Right ventricle myocardium inferior (tissue), 1 donor: Measurements from ENCODE around the gene HMGB4. TPM values are rescaled to one million over a fixed set of nuclear protein-coding genes. Genes with fewer than 3 reads are reported as not detected.

Experiments
- ATAC-seq: fragments of 200-7000 bp; cut with Tn5 transposase; one replicate; pipeline ENCODE4 v1.9.1; 2020; ENCODE audit warnings: mild to moderate bottlenecking, moderate library complexity
- DNase-seq: peaks from one replicate; pipeline ENCODE4 v3.0.0; 2021; ENCODE audit errors: missing footprints
- intact Hi-C: fragments of 100-400 bp; cut with DNase I; formaldehyde crosslinking; loops from one replicate; pipeline ENCODE4 v1.11.0; 2022
- long read RNA-seq: library from polyadenylated mRNA; unstranded; transcript quantifications from one replicate; pipeline ENCODE4 v2.0.0, GENCODE V29; 2021
- total RNA-seq: library from RNA; stranded (reverse); fragmentation: NEBNext Ultra II Directional; extraction: Animal tissue kit (Norgen Biotek cat#: 25700); gene quantifications from one replicate; pipeline ENCODE4 v1.2.1, GENCODE V29; 2021
- donor health status: DM: no; HTN: yes; CAD: no; lungs with severe emphysema.

The HMGB4 gene
- not detected for total RNA-seq
- long read RNA-seq = 0 reads

- ATAC-seq (no peak), DNase-seq (no peak)
- intact Hi-C loops = no loop called here
Observed at GRCh38 chr1:33863779-33864178, at the start of gene HMGB4. Gene HMGB4, plus strand, starts transcription at chr1:33864079. Its CDS starts 113 bp downstream, at chr1:33864192.

- ATAC-seq (no peak), DNase-seq (no peak)
- intact Hi-C loops = no loop called here
Observed at GRCh38 chr1:33814166-33814565, 49.7 kb upstream of the HMGB4 start.

- ATAC-seq (no peak), DNase-seq (no peak)
- intact Hi-C loops = no loop called here
Observed at GRCh38 chr1:33815061-33815460, 48.8 kb upstream of the HMGB4 start.

- intact Hi-C loops = no loop called here
- ATAC-seq = no peak
- DNase-seq = no peak
Observed at GRCh38 chr1:33818071-33818470, 45.8 kb upstream of the HMGB4 start.

GRCh38 chr1:33819290-33819912, 44.5 kb upstream of the HMGB4 start:
- DNase-seq = no peak
- ATAC-seq = no peak
- intact Hi-C loops = no loop called here

- ATAC-seq (no peak), DNase-seq (no peak)
- intact Hi-C loops = no loop called here
Observed at GRCh38 chr1:33819913-33820311, 44.0 kb upstream of the HMGB4 start.

- ATAC-seq (no peak), DNase-seq (no peak)
- intact Hi-C loops = no loop called here
Observed at GRCh38 chr1:33820804-33821203, 43.1 kb upstream of the HMGB4 start.

GRCh38 chr1:33821291-33821690, 42.6 kb upstream of the HMGB4 start:
- intact Hi-C loops = no loop called here
- DNase-seq (no peak), ATAC-seq (no peak)

GRCh38 chr1:33822396-33822795, 41.5 kb upstream of the HMGB4 start:
- intact Hi-C loops = no loop called here
- ATAC-seq = no peak
- DNase-seq = no peak

GRCh38 chr1:33823401-33823800, 40.5 kb upstream of the HMGB4 start:
- ATAC-seq = no peak
- intact Hi-C loops = no loop called here
- no peak for DNase-seq

- DNase-seq (no peak), ATAC-seq (no peak)
- intact Hi-C loops = no loop called here
Observed at GRCh38 chr1:33823830-33824229, 40.0 kb upstream of the HMGB4 start.

- intact Hi-C loops = no loop called here
Observed at GRCh38 chr1:33824321-33824720, 39.6 kb upstream of the HMGB4 start.

GRCh38 chr1:33824971-33825370, 38.9 kb upstream of the HMGB4 start:
- DNase-seq (no peak), ATAC-seq (no peak)
- intact Hi-C loops = no loop called here

More at GRCh38 chr1:33824321-33824720, 39.6 kb upstream of the HMGB4 start:
- DNase-seq (no peak), ATAC-seq (no peak)

GRCh38 chr1:33825506-33825905, 38.4 kb upstream of the HMGB4 start:
- ATAC-seq (no peak), DNase-seq (no peak)
- intact Hi-C loops = no loop called here

GRCh38 chr1:33826311-33826710, 37.6 kb upstream of the HMGB4 start:
- no peak for ATAC-seq
- DNase-seq = no peak
- intact Hi-C loops = no loop called here

- ATAC-seq (no peak), DNase-seq (no peak)
- intact Hi-C loops = no loop called here
Observed at GRCh38 chr1:33826711-33827110, 37.2 kb upstream of the HMGB4 start.

GRCh38 chr1:33828059-33828458, 35.8 kb upstream of the HMGB4 start:
- intact Hi-C loops = no loop called here
- ATAC-seq (no peak), DNase-seq (no peak)

- intact Hi-C loops = no loop called here
- DNase-seq (no peak), ATAC-seq (no peak)
Observed at GRCh38 chr1:33828654-33829053, 35.2 kb upstream of the HMGB4 start.

- DNase-seq (no peak), ATAC-seq (no peak)
- intact Hi-C loops = no loop called here
Observed at GRCh38 chr1:33836911-33837310, 27.0 kb upstream of the HMGB4 start.

- ATAC-seq (no peak), DNase-seq (no peak)
- intact Hi-C loops = no loop called here
Observed at GRCh38 chr1:33837635-33838034, 26.2 kb upstream of the HMGB4 start.

- intact Hi-C loops = no loop called here
- ATAC-seq = no peak
Observed at GRCh38 chr1:33841494-33841893, 22.4 kb upstream of the HMGB4 start.

More at GRCh38 chr1:33841494-33841893, 22.4 kb upstream of the HMGB4 start:
- DNase-seq = no peak
